ENCODE measurements around the gene TPCN1. TPM values are rescaled to one million over a fixed set of nuclear protein-coding genes. Genes with fewer than 3 reads are reported as not detected.

The TPCN1 gene
- total and polyA plus RNA-seq, 2 of the 13 experiments (the other 11 are each of a cell fraction or from before 2014, with no cell fraction given) = 8.0 to 26.8 TPM

- TF ChIP-seq ZNF430 (CRISPR knock-in tag; IDR thresholded peaks at IDR 0.05) (no peak), RXRB (CRISPR knock-in tag; IDR thresholded peaks at IDR 0.05; ENCODE audit: borderline replicate concordance) (peak; percentile 56; the same call in 1 of the 2 replicates), PAXIP1 (CRISPR knock-in tag; conservative IDR thresholded peaks at IDR 0.05) (peak; percentile 22), ATF3 (CRISPR knock-in tag; IDR thresholded peaks at IDR 0.05) (peak; percentile 75; the same call in 1 of the 2 replicates), ZNF329 (CRISPR knock-in tag; IDR thresholded peaks at IDR 0.05; ENCODE audit: low read depth) (no peak), IKZF5 (CRISPR knock-in tag; IDR thresholded peaks at IDR 0.05) (peak; percentile 38; the same call in 1 of the 2 replicates), KDM5B (CRISPR knock-in tag; IDR thresholded peaks at IDR 0.05; ENCODE audit: borderline replicate concordance) (peak; percentile 61; the same call in 1 of the 2 replicates), CREM (IDR thresholded peaks at IDR 0.05) (0 out of 2 replicates have a peak, but pooled peaks have one; percentile 28), CREM (CRISPR knock-in tag; IDR thresholded peaks at IDR 0.05) (no peak), ERF (CRISPR knock-in tag; IDR thresholded peaks at IDR 0.05) (0 out of 2 replicates have a peak, but pooled peaks have one; percentile 17), SOX6 (IDR thresholded peaks at IDR 0.05) (no peak), SOX6 (CRISPR knock-in tag; IDR thresholded peaks at IDR 0.05) (peak; percentile 47), KMT2A (CRISPR knock-in tag; IDR thresholded peaks at IDR 0.05) (0 out of 2 replicates have a peak, but pooled peaks have one; percentile 27), AKAP8 (CRISPR knock-in tag; IDR thresholded peaks at IDR 0.05) (no peak), NRL (CRISPR knock-in tag; IDR thresholded peaks at IDR 0.05; ENCODE audit: borderline replicate concordance) (0 out of 2 replicates have a peak, but pooled peaks have one; percentile 31), GATA4 (IDR thresholded peaks at IDR 0.05; ENCODE audit: borderline replicate concordance, low read depth) (no peak), HIVEP1 (CRISPR knock-in tag; IDR thresholded peaks at IDR 0.05) (peak; percentile 66; the same call in 1 of the 2 replicates)
- TF ChIP-seq, protein P1, sequence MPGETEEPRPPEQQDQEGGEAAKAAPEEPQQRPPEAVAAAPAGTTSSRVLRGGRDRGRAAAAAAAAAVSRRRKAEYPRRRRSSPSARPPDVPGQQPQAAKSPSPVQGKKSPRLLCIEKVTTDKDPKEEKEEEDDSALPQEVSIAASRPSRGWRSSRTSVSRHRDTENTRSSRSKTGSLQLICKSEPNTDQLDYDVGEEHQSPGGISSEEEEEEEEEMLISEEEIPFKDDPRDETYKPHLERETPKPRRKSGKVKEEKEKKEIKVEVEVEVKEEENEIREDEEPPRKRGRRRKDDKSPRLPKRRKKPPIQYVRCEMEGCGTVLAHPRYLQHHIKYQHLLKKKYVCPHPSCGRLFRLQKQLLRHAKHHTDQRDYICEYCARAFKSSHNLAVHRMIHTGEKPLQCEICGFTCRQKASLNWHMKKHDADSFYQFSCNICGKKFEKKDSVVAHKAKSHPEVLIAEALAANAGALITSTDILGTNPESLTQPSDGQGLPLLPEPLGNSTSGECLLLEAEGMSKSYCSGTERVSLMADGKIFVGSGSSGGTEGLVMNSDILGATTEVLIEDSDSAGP (CRISPR knock-in tag; IDR thresholded peaks at IDR 0.05; ENCODE audit: borderline replicate concordance) = 0 out of 2 replicates have a peak, but pooled peaks have one; percentile 37
- TF ChIP-seq, protein P2, sequence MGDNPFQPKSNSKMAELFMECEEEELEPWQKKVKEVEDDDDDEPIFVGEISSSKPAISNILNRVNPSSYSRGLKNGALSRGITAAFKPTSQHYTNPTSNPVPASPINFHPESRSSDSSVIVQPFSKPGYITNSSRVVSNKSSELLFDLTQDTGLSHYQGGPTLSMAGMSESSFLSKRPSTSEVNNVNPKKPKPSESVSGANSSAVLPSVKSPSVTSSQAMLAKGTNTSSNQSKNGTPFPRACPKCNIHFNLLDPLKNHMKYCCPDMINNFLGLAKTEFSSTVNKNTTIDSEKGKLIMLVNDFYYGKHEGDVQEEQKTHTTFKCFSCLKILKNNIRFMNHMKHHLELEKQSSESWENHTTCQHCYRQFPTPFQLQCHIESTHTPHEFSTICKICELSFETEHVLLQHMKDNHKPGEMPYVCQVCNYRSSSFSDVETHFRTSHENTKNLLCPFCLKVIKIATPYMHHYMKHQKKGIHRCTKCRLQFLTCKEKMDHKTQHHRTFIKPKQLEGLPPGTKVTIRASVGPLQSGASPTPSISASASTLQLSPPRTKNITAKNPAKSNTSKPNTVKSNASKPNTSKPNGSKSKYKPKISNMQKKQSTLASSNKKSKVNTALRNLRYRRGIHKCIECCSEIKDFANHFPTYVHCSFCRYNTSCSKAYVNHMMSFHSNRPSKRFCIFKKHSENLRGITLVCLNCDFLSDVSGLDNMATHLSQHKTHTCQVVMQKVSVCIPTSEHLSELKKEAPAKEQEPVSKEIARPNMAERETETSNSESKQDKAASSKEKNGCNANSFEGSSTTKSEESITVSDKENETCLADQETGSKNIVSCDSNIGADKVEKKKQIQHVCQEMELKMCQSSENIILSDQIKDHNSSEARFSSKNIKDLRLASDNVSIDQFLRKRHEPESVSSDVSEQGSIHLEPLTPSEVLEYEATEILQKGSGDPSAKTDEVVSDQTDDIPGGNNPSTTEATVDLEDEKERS (CRISPR knock-in tag; IDR thresholded peaks at IDR 0.05) = peak; percentile 51; the same call in 1 of the 2 replicates
These were observed 24.6 kb downstream of the TPCN1 start (continued) for GRCh38 chr12:113245695-113246477.
